ENCODE results near the gene PARD3.

The PARD3 gene

DNA sequence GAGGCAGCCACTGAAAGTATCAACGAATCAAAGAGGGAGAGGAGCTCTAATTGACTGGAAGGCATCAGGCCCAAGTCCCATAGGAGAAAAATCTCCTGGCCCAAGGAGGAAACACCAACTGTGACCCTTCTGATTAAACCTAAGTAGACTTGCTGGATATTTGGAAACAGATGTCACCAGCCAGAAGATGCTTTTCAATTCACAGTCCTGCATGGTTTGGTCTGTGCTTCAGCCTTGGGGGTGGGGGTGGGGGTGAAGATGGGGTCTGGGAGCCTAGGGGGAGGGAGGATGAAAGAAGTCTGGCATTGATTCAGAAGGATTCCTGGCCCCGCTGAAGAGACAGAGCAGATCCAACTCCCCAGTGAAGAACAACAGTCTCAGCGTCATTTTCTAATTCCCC lies 623.7 kb downstream of the PARD3 start:
- H3K27me3 ChIP-seq (ENCODE audit: low read depth, low read length), result no peaks in the 10 kb centered on the region
- H3K9me3 ChIP-seq (ENCODE audit: control insufficient read depth in 1 of 2, low read length in 2 of 2), result no peaks in the 10 kb centered on the region
- peaks cover 0 to 19% of the 10 kb centered on the region in 2 donors for H3K4me1 ChIP-seq (ENCODE audit: control insufficient read depth in 1 of 2, insufficient read depth in 2 of 2, low read length in 2 of 2)
- no peaks in the 10 kb centered on the region for H3K36me3 ChIP-seq (ENCODE audit: control insufficient read depth in 1 of 2, insufficient read depth in 2 of 2, low read length in 2 of 2)
- H3K27ac ChIP-seq (ENCODE audit: low read length), result no peak overlapping the region
- no peak overlapping the region for H3K4me3 ChIP-seq (ENCODE audit: low read depth in 1 of 2, low read length in 2 of 2)

DNA sequence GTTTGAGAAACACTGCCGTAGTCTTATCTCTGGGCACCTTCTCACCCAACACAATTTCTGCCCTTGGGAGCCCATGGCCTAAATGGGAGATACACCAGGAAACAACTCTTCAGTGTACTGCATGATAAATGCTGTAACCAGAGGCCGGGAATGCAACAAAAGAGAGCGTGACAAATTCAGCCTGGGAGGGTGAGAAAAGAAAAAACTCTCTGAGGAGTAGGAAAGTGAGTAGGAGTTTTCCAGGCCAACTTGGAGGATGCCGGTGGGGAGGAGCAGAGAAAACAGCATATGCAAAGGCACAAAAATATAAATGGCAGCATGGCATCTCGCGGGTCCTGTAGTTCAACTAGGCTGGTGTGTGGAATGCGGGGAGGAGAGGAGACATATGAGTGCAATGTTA lies 624.5 kb downstream of the PARD3 start:
- no peaks in the 10 kb centered on the region for H3K27me3 ChIP-seq (ENCODE audit: low read depth, low read length)
- no peaks in the 10 kb centered on the region for H3K9me3 ChIP-seq (ENCODE audit: control insufficient read depth in 1 of 2, low read length in 2 of 2)
- H3K4me3 ChIP-seq (ENCODE audit: low read depth in 1 of 2, low read length in 2 of 2), result no peak overlapping the region
- H3K36me3 ChIP-seq (ENCODE audit: control insufficient read depth in 1 of 2, insufficient read depth in 2 of 2, low read length in 2 of 2), result no peaks in the 10 kb centered on the region
- H3K27ac ChIP-seq (ENCODE audit: low read length), result no peak overlapping the region
- H3K4me1 ChIP-seq (ENCODE audit: control insufficient read depth in 1 of 2, insufficient read depth in 2 of 2, low read length in 2 of 2), result peaks cover 0 to 25% of the 10 kb centered on the region in 2 donors

DNA sequence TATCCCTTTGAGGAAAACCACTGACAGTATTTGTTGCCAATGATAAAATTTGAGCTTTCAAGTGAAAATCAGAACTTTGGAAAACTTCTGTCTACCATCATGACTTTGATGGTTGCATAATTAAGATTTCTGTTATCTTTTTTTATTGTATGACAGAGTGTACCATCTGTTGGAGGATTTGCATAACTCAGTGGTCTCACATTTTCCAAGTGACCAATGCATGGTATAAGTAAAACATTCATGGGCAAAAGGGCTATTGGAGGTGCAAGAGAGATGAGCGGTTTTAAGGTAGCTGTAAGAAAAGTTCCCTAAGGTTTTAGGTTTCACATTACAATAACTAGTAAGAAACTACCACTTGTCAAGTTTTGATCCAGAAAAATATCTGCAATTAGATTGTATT lies 625.3 kb downstream of the PARD3 start:
- no peaks in the 10 kb centered on the region for H3K9me3 ChIP-seq (ENCODE audit: control insufficient read depth in 1 of 2, low read length in 2 of 2)
- H3K27me3 ChIP-seq (ENCODE audit: low read depth, low read length), result no peaks in the 10 kb centered on the region
- no peak overlapping the region for H3K4me3 ChIP-seq (ENCODE audit: low read depth in 1 of 2, low read length in 2 of 2)
- no peaks in the 10 kb centered on the region for H3K36me3 ChIP-seq (ENCODE audit: control insufficient read depth in 1 of 2, insufficient read depth in 2 of 2, low read length in 2 of 2)
- peaks cover 0 to 22% of the 10 kb centered on the region in 2 donors for H3K4me1 ChIP-seq (ENCODE audit: control insufficient read depth in 1 of 2, insufficient read depth in 2 of 2, low read length in 2 of 2)
- no peak overlapping the region for H3K27ac ChIP-seq (ENCODE audit: low read length)

DNA sequence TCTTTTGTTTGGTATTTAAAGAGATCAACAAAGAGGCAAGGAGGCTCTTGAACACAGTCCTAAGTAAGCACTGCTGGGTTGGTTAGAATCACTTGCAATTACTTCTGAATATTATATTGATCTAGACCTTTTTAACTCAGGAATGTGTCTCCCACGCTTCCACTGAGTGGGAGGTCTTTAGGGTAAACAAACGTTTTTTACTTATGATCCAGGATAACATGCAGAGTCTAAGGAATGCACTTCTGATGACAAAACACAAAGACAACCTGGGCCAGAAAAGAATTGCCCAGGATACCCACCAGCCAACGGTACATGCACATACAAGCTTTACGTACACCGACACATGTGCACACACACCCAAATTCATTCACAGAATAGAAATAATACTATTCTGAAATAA lies 626.9 kb downstream of the PARD3 start:
- Histone ChIP-seq H3K4me1 (ENCODE audit: control insufficient read depth in 1 of 2, insufficient read depth in 2 of 2, low read length in 2 of 2) (peaks cover 0 to 31% of the 10 kb centered on the region in 2 donors), H3K36me3 (ENCODE audit: control insufficient read depth in 1 of 2, insufficient read depth in 2 of 2, low read length in 2 of 2) (no peaks in the 10 kb centered on the region), H3K27me3 (ENCODE audit: low read depth, low read length) (no peaks in the 10 kb centered on the region), H3K27ac (ENCODE audit: low read length) (no peak overlapping the region), H3K4me3 (ENCODE audit: low read depth in 1 of 2, low read length in 2 of 2) (no peak overlapping the region), H3K9me3 (ENCODE audit: control insufficient read depth in 1 of 2, low read length in 2 of 2) (no peaks in the 10 kb centered on the region)

DNA sequence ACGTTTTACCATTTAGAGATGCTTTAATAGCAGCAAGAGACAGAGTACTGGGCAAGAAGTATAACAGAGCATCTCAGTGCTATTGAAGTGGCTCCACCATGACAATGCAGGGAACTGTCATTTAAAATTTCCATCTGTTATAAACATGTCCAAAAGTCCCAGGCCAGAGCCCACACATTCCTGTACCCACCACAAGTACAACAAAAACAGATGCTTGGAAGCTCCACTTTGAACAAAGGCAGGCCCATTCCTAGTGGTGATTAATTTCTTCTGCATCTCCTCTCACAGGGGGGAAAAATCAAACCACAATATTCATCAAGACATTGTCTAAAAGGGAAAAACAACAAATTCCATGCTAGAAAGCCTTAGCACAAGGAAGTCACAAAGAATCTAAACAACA lies 627.9 kb downstream of the PARD3 start:
- H3K27me3 ChIP-seq (ENCODE audit: low read depth, low read length), result no peaks in the 10 kb centered on the region
- peaks cover 0 to 32% of the 10 kb centered on the region in 2 donors for H3K4me1 ChIP-seq (ENCODE audit: control insufficient read depth in 1 of 2, insufficient read depth in 2 of 2, low read length in 2 of 2)
- no peaks in the 10 kb centered on the region for H3K9me3 ChIP-seq (ENCODE audit: control insufficient read depth in 1 of 2, low read length in 2 of 2)
- no peak overlapping the region for H3K4me3 ChIP-seq (ENCODE audit: low read depth in 1 of 2, low read length in 2 of 2)
- H3K36me3 ChIP-seq (ENCODE audit: control insufficient read depth in 1 of 2, insufficient read depth in 2 of 2, low read length in 2 of 2), result no peaks in the 10 kb centered on the region
- H3K27ac ChIP-seq (ENCODE audit: low read length), result no peak overlapping the region

DNA sequence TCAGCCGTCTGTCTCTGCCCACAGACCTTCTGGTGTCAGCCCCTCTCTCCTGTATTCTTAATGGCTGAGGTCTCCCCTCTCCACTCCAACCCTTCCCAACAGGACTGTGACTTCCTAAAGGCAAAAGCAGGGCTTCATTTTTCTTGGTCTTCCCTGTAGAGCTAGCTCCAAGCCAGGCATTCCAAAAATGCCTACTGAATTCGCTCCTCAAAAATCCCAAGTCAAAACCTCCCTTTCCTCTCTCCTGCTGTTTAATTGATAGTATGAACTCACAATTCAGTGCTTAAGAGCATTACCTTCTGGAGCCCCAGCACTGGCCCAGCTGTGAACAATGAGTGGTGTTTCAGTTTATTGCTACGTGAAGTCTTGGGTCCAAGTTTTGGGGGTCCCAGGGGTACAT lies 628.4 kb downstream of the PARD3 start:
- H3K9me3 ChIP-seq (ENCODE audit: control insufficient read depth in 1 of 2, low read length in 2 of 2), result no peaks in the 10 kb centered on the region
- H3K27me3 ChIP-seq (ENCODE audit: low read depth, low read length), result no peaks in the 10 kb centered on the region
- H3K4me1 ChIP-seq (ENCODE audit: control insufficient read depth in 1 of 2, insufficient read depth in 2 of 2, low read length in 2 of 2), result peaks cover 0 to 36% of the 10 kb centered on the region in 2 donors
- no peaks in the 10 kb centered on the region for H3K36me3 ChIP-seq (ENCODE audit: control insufficient read depth in 1 of 2, insufficient read depth in 2 of 2, low read length in 2 of 2)
- H3K4me3 ChIP-seq (ENCODE audit: low read depth in 1 of 2, low read length in 2 of 2), result no peak overlapping the region
- H3K27ac ChIP-seq (ENCODE audit: low read length), result no peak overlapping the region

DNA sequence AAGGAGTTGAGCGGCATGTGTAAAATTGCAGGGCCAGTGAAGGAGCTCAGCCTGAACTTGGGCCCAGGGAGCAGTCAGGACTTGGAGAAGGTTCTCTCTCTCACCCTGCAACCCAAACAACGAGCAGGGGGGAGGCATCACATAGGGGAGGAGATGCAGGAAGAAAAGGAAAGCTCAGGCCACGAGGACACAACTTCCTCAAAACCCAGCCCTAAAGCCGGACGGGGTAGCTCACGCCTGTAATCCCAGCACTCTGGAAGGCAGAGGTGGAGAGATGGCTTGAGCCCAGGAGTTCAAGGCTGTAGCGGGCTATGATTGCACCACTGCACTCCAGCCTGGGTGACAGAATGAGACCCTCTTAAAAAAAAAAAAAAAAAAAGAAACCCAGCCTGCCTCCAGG lies 629.1 kb downstream of the PARD3 start:
- Histone ChIP-seq H3K27me3 (ENCODE audit: low read depth, low read length) (no peaks in the 10 kb centered on the region), H3K4me3 (ENCODE audit: low read depth in 1 of 2, low read length in 2 of 2) (no peak overlapping the region), H3K36me3 (ENCODE audit: control insufficient read depth in 1 of 2, insufficient read depth in 2 of 2, low read length in 2 of 2) (no peaks in the 10 kb centered on the region), H3K27ac (ENCODE audit: low read length) (no peak overlapping the region), H3K9me3 (ENCODE audit: control insufficient read depth in 1 of 2, low read length in 2 of 2) (no peaks in the 10 kb centered on the region), H3K4me1 (ENCODE audit: control insufficient read depth in 1 of 2, insufficient read depth in 2 of 2, low read length in 2 of 2) (peaks cover 0 to 43% of the 10 kb centered on the region in 2 donors)

DNA sequence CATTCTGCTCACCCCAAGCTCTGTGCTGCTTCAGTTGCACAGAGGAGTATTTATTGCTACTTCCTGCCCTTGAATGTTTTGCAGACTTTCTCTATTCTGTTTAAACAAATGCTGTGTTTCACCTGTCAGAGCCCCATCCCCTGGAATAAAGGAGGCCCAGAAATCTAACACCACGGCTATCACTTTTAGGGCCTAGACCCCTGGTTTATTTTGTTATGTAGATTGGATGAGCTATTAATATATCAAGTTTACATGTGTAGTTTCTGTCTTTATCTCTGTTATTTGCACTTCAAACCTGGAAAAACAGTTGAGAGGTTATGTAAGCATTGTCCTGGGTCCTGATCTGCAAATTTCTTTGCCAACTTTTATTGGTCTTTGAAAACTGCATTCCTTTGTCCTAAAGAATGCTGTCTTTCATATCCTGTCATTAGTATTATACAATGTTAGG lies 630.1 kb downstream of the PARD3 start:
- H3K4me1 ChIP-seq (ENCODE audit: control insufficient read depth in 1 of 2, insufficient read depth in 2 of 2, low read length in 2 of 2), result peaks cover 0 to 43% of the 10 kb centered on the region in 2 donors
- H3K36me3 ChIP-seq (ENCODE audit: control insufficient read depth in 1 of 2, insufficient read depth in 2 of 2, low read length in 2 of 2), result no peaks in the 10 kb centered on the region
- H3K27me3 ChIP-seq (ENCODE audit: low read depth, low read length), result no peaks in the 10 kb centered on the region
- H3K4me3 ChIP-seq (ENCODE audit: low read depth in 1 of 2, low read length in 2 of 2), result no peak overlapping the region
- no peak overlapping the region for H3K27ac ChIP-seq (ENCODE audit: low read length)
- no peaks in the 10 kb centered on the region for H3K9me3 ChIP-seq (ENCODE audit: control insufficient read depth in 1 of 2, low read length in 2 of 2)

DNA sequence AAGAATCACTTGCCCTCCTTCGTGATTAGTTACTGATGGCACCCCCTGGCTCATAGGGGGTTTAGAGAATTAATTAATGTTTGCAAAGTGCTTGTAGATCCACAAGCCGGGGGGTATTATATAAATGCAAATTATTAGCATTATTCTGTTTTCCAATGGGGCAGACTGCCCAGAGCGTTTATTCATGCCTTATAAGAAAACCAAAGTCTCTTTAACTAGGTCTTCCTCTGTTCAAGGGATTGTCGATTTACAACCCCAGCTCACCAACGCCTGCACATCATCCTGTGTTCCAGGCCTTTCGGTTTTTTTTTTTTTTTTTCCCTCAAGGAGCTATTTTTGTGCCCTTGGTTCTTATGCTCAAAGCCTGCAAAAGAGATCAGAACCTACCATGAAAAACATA lies 630.7 kb downstream of the PARD3 start:
- Histone ChIP-seq H3K27me3 (ENCODE audit: low read depth, low read length) (no peaks in the 10 kb centered on the region), H3K27ac (ENCODE audit: low read length) (no peak overlapping the region), H3K9me3 (ENCODE audit: control insufficient read depth in 1 of 2, low read length in 2 of 2) (no peaks in the 10 kb centered on the region), H3K36me3 (ENCODE audit: control insufficient read depth in 1 of 2, insufficient read depth in 2 of 2, low read length in 2 of 2) (no peaks in the 10 kb centered on the region), H3K4me3 (ENCODE audit: low read depth in 1 of 2, low read length in 2 of 2) (no peak overlapping the region), H3K4me1 (ENCODE audit: control insufficient read depth in 1 of 2, insufficient read depth in 2 of 2, low read length in 2 of 2) (peaks cover 0 to 43% of the 10 kb centered on the region in 2 donors)

DNA sequence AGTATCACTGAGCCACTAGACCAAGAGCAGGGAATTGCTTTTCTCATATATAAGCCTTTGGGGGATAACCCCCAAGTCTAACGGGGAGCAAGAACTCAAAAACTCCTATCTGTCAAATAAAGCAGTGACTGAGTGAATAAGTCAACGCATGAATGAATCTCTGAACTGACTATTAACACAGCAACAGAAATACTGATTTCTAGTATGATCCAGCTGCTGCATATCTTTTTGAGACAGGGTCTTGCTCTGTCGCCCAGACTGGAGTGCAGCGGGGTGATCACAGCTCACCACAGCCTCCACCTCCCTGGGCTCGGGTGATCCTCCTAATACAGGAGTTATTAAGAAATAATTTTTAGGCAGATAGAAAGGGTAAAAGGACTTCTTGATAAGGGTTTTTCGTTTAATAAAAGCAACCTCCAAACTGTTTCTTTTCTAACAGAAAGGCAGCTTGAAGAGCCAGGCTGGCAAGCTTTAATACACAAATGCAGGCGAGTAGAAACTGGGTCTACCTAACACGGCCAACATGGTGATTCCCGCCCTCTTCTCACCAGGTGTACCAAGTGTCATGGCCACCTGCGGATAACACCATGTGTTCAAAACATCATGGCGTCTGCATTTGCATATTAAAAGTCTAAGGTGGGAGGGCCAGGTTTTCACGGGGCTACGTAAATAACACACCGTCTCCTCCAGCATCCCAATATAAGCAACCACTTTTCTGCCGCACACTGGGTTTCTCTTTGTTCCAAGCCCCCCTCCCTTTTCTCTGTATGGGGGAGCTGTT lies 631.9 kb downstream of the PARD3 start:
- H3K9me3 ChIP-seq (ENCODE audit: control insufficient read depth in 1 of 2, low read length in 2 of 2), result no peaks in the 10 kb centered on the region
- no peaks in the 10 kb centered on the region for H3K27me3 ChIP-seq (ENCODE audit: low read depth, low read length)
- H3K4me3 ChIP-seq (ENCODE audit: low read depth in 1 of 2, low read length in 2 of 2), result no peak overlapping the region
- H3K36me3 ChIP-seq (ENCODE audit: control insufficient read depth in 1 of 2, insufficient read depth in 2 of 2, low read length in 2 of 2), result no peaks in the 10 kb centered on the region
- peaks cover 0 to 43% of the 10 kb centered on the region in 2 donors for H3K4me1 ChIP-seq (ENCODE audit: control insufficient read depth in 1 of 2, insufficient read depth in 2 of 2, low read length in 2 of 2)
- H3K27ac ChIP-seq (ENCODE audit: low read length), result no peak overlapping the region

DNA sequence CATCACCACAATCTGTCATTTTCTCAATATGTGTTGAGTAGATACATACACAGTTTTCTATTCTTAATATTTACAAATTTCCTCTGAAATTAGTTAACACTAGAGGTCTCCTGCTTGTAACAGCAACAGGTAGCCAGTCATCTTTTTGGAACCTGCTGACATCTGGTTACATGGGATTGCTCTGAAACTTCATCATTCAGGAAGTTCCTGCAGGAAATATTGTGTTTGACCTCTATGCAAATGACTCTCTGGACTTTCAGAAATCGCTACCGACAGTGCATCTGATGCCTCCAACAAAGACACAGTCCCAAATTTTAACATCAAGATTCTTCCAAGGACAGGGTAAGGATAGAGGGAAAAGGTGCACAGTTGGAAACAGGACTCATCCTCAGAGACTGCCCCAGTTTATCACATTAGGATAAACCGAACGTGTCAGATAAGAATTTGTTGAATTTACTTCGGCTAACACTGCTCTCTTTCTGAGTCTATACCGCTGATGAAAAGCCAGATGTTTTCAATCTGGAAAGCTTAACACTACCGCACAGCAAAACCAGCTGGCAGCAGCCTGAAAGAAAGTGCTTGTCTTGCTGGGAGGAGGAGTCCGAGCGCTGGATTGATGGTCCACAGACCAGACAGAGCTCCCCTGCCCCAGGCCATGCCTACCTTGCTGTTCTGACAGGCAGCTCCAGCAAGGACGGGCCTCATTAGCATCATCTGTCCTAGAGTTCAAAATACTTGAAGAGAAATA lies 633.4 kb downstream of the PARD3 start:
- no peak overlapping the region for H3K27ac ChIP-seq (ENCODE audit: low read length)
- H3K27me3 ChIP-seq (ENCODE audit: low read depth, low read length), result no peaks in the 10 kb centered on the region
- no peaks in the 10 kb centered on the region for H3K9me3 ChIP-seq (ENCODE audit: control insufficient read depth in 1 of 2, low read length in 2 of 2)
- no peaks in the 10 kb centered on the region for H3K36me3 ChIP-seq (ENCODE audit: control insufficient read depth in 1 of 2, insufficient read depth in 2 of 2, low read length in 2 of 2)
- H3K4me1 ChIP-seq (ENCODE audit: control insufficient read depth in 1 of 2, insufficient read depth in 2 of 2, low read length in 2 of 2), result peaks cover 0 to 40% of the 10 kb centered on the region in 2 donors
- peak overlapping the region in 1 of 2 donors; percentile 17 for H3K4me3 ChIP-seq (ENCODE audit: low read depth in 1 of 2, low read length in 2 of 2)

Measured in muscle layer of duodenum (tissue), 2 donors.